NOMO-1 treated with dmso at 0.1 percent for 144 hours (cell line): ENCODE results near the gene ZNF638.
A peak's percentile ranks its signal among the peaks of the same experiment; 100 is the strongest.
"Not testable (repeated sequence)": the region's sequence is repeated elsewhere in the genome, so short reads cannot be mapped to it uniquely, and the experiment has no call there.

Source experiments
- DNase-seq: peaks from one replicate; lab custom pipeline; 2025; ENCODE audit not compliant: unreplicated experiment; lab: John Stamatoyannopoulos, UW

The ZNF638 gene

GRCh38 chr2:71393216-71393615, 61.6 kb downstream of the ZNF638 start:
- DNase-seq = no peak

GRCh38 chr2:71395471-71395870, 63.9 kb downstream of the ZNF638 start:
- DNase-seq = no peak

GRCh38 chr2:71402427-71402826, 70.8 kb downstream of the ZNF638 start:
- DNase-seq = no peak

- DNase-seq = no peak
These were observed 78.0 kb downstream of the ZNF638 start for GRCh38 chr2:71409611-71410010.

- DNase-seq = no peak
These were observed 79.1 kb downstream of the ZNF638 start for GRCh38 chr2:71410696-71411095.

GRCh38 chr2:71416866-71417265, 85.3 kb downstream of the ZNF638 start:
- not testable (repeated sequence) for DNase-seq

GRCh38 chr2:71417300-71418202, 86.0 kb downstream of the ZNF638 start:
- DNase-seq = no peak

- DNase-seq = no peak
These were observed 87.6 kb downstream of the ZNF638 start for GRCh38 chr2:71419145-71419544.

- DNase-seq = no peak
These were observed 88.4 kb downstream of the ZNF638 start for GRCh38 chr2:71419976-71420375.

- no peak for DNase-seq
These were observed 91.2 kb downstream of the ZNF638 start for GRCh38 chr2:71422786-71423185.

- no peak for DNase-seq
These were observed 92.3 kb downstream of the ZNF638 start for GRCh38 chr2:71423817-71424420.

GRCh38 chr2:71426721-71427120, 95.1 kb downstream of the ZNF638 start:
- DNase-seq = no peak

GRCh38 chr2:71428472-71429383, 97.1 kb downstream of the ZNF638 start:
- no peak for DNase-seq

- not testable (repeated sequence) for DNase-seq
These were observed 113.6 kb downstream of the ZNF638 start for GRCh38 chr2:71445142-71445541.

- no peak for DNase-seq
These were observed 114.9 kb downstream of the ZNF638 start for GRCh38 chr2:71446505-71446904.

GRCh38 chr2:71449343-71449742, 117.8 kb downstream of the ZNF638 start:
- no peak for DNase-seq

GRCh38 chr2:71451705-71452104, 120.1 kb downstream of the ZNF638 start:
- DNase-seq = no peak

GRCh38 chr2:71452565-71452964, 121.0 kb downstream of the ZNF638 start:
- peak; percentile 96 for DNase-seq

GRCh38 chr2:71453404-71454220, 122.0 kb downstream of the ZNF638 start, which contains the start of gene DYSF:
TSS of gene DYSF (plus strand) at chr2:71453561.
- peak; percentile 54 for DNase-seq

GRCh38 chr2:71454221-71455010, 122.8 kb downstream of the ZNF638 start:
- DNase-seq = peak; percentile 30
